GM12892 (cell line): ENCODE measurements around the gene DSTYK.

Source experiments
- POLR2A ChIP-seq: IDR thresholded peaks from 2 replicates; pipeline ENCODE4 v1.6.1; 2011; ENCODE audit warnings: low read depth, low read length, control low read depth
- POLR2AphosphoS5 ChIP-seq: IDR thresholded peaks from 2 replicates; pipeline ENCODE4 v1.6.1; 2011; ENCODE audit warnings: low read depth, low read length, control low read depth
- TAF1 ChIP-seq: IDR thresholded peaks from 2 replicates; pipeline ENCODE4 v1.6.1; 2011; ENCODE audit warnings: low read depth, mild to moderate bottlenecking, control low read depth, low read length, borderline replicate concordance

GRCh38 chr1:205190845-205191577 lies 20.5 kb downstream of the DSTYK start:
- TF ChIP-seq POLR2A (no peak), TAF1 (no peak), POLR2AphosphoS5 (no peak)
